Thoracic aorta endothelial cell (primary cell): Measurements from ENCODE around the gene AMBN. TPM values are rescaled to one million over a fixed set of nuclear protein-coding genes. Genes with fewer than 3 reads are reported as not detected.

Source experiments
- total RNA-seq: library from RNA; depleted of rRNA; stranded (reverse); fragments of >200 nt; gene quantifications from 2 replicates; pipeline ENCODE4 v1.2.3, GENCODE V29; 2012

Gene AMBN
- not detected in 2 replicates for total RNA-seq

GRCh38 chr4:70591955-70592582, at the start of gene AMBN:
Gene AMBN, plus strand, starts transcription at chr4:70592256. Its CDS starts 103 bp downstream, at chr4:70592359.

GRCh38 chr4:70628444-70628843, 36.4 kb downstream of the AMBN start, which contains the start of gene ENAM:
Gene ENAM, plus strand, starts transcription at chr4:70628744. Its CDS starts 757 bp downstream, at chr4:70629501.

Other genes with a start within 250 kb of the AMBN start
- not detected in 2 replicates for gene SMR3A, start 231.5 kb upstream of the AMBN start, total RNA-seq
- gene SMR3B, start 209.1 kb upstream of the AMBN start, total RNA-seq, result 0.22 TPM in 1 of 2 replicates, not detected in the other
- not detected in 2 replicates for gene OPRPN, start 194.3 kb upstream of the AMBN start, total RNA-seq
- gene MUC7, start 120.1 kb upstream of the AMBN start, total RNA-seq, result not detected in 2 replicates
- gene AMTN, start 73.7 kb upstream of the AMBN start, total RNA-seq, result not detected in 2 replicates
- under 0.01 and 0.13 TPM in 2 replicates for gene ENAM, start 36.5 kb downstream of the AMBN start, total RNA-seq
- gene JCHAIN, start 74.3 kb downstream of the AMBN start, total RNA-seq, result not detected in 2 replicates
- gene UTP3, start 96.3 kb downstream of the AMBN start, total RNA-seq, result 32.3 and 34.7 TPM in 2 replicates
- gene RUFY3, start 129.7 kb downstream of the AMBN start, total RNA-seq, result 45.9 and 46.8 TPM in 2 replicates
- gene GRSF1, start 247.6 kb downstream of the AMBN start, total RNA-seq, result 111 and 126 TPM in 2 replicates